GM21529 (cell line): ENCODE data around the gene RHBDL3.

Source experiments
- ATAC-seq: cut with Tn5 transposase; IDR thresholded peaks from one replicate; pipeline ENCODE4 v1.9.1; 2021; ENCODE audit not compliant: unreplicated experiment

Gene RHBDL3

DNA sequence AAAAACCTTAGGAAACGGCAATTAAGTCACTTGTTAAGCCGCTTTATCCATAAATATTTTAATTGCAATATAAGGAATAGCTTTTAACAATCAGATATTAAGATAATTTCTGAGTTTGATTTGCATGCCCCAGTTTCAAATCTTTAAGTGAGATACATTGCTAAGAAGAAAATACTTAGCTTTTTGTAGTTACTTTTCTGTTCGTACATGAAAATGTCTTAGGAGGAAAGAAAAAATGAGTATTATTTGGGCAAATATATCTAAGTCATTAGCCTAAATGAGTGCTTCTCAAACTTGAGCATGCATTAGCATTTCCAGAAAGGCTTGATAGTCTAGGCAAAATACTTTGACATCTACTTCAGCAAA is 90.7 kb downstream of the RHBDL3 start:
- no peak for ATAC-seq

DNA sequence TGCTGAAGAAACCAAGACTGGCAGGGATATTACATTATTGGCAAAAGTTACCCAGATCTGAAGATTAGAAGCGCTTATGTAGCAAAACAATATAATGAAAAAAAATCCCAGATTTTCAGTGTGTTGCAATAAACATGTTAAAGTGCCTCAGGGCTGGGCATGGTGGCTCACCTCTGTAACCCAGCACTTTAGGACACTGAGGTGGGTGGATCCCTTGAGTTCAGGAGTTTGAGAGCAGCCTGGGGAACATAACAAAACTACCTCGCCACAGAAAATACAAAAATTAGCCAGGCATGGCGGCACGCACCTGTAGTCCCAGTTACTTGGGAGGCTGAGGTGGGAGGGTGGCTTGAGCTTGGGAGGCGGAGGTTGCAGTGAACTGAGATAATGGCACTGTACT is 91.1 kb downstream of the RHBDL3 start:
- no peak for ATAC-seq

DNA sequence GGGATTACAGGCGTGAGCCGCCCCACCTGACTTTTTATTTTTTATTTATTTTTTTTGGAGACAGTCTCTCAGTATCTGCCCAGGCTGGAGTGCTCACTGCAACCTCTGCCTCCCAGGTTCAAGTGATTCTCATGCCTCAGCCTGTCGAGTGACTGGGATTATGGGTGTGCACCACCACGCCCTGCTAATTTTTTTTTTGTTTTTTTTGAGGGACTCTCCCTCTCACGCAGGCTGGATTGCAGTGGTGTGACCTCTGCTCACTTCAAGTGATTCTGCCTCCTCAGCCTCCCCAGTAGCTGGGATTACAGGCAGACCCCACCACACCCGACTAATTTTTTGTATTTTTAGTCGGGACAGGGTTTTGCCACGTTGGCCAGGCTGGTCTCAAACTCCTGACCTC is 92.0 kb downstream of the RHBDL3 start:
- no peak for ATAC-seq

DNA sequence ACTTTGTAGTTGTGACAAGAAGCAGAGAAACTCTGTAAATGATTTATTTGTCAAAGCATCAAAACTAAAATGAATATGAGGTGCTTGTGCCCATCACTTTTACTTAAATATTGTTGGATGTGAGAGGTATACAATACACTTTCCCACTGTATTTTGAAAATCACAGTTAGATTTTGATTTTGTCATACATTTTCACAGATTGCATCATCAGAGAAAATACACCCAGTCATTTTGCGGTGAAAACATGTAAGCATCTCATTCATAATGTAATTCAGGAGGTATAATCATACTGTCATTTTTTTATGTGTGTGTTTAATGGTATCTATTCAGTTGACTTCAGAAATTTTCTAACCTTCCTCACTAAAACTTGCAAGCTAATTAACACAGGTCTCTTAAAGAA is 95.6 kb downstream of the RHBDL3 start:
- ATAC-seq = no peak

DNA sequence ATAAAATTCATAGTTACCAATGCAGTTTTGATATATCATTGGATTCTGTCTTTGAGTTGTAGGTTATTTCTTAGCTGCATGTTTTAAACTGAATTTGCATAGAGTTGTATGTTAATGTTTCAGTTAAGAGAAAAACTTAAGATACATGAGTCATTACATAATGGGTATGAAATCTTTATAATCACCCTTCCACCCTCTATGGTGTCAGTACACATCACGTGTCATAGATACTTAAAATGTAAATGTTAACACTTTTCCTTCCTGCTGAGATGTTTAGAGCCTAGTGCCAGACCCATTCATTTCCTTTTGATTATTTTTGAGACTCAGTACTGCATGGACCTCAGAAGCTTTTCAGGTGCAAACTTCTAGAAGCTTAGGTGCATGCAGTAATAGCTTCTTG is 104.8 kb downstream of the RHBDL3 start:
- ATAC-seq = no peak
